Limb (tissue), 2 donors: ENCODE results near the gene DKK3.

ENCODE experiments used
- DNase-seq, 2 donors: peaks; one replicate each; pipeline ENCODE4 v3.0.0-alpha.2; 2016; ENCODE audit errors: extremely low spot score in 2 of 2

DKK3 gene

GRCh38 chr11:12005476-12005875 is 3.0 kb downstream of the DKK3 start:
- DNase-seq: no peak

DNA sequence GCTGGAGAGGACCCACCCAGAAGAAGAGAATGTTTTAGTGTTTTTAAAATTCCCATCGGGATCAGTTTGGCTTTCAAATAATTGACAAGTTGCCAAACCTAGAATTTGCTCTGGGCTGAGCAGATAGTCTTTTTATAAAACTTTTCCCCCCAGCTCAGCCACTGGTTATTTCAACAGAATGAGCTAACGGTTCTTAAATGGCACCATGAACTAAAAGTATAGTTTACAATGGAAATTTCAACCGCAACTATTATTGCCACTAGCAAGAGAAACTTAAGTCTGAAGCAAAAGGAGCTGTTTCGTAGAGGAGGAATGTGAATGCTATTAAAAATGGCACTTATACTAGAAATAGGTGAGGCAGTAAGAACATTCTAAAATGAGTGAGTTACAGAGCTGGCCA is 3.4 kb downstream of the DKK3 start:
- DNase-seq: no peak

DNA sequence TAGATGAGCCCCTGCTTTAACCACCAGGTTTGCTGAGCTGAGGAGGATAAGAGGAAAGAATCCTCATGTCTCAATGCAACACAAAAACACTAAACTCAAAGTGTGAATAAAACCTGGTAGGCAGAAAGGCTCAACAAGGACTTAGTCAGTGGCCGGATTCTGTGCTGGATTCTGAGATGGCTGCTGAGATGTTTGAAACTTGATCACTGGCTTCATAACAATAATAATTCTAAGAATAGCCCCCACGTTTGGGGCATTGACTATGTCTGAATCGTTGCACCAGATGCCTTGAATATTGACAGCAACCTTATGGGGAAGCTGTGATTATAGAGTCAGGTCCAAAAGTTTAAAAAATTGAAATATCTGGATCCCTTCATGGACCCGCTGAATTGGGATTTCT is 4.6 kb downstream of the DKK3 start:
- DNase-seq: no peak

DNA sequence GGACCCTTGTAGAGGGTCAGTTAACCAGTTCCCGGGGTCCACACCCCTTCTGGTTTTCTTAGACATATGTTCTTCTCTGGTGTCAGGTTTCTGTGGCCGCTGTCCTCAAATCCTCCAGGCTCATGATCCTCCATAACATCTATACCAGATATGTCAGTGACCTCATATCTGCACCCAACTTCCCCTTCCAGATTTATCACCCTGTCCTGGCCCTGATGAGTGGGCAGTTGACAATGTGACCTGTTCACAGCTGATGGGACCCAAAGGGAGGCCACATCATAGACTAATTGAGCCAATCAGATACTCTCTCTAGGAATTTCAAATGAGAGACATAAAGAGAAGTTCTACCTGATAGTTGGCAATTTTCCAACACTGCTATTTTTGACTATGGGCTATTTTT is 5.1 kb downstream of the DKK3 start:
- no peak for DNase-seq

GRCh38 chr11:12001186-12001585 is 7.2 kb downstream of the DKK3 start:
- no peak for DNase-seq

DNA sequence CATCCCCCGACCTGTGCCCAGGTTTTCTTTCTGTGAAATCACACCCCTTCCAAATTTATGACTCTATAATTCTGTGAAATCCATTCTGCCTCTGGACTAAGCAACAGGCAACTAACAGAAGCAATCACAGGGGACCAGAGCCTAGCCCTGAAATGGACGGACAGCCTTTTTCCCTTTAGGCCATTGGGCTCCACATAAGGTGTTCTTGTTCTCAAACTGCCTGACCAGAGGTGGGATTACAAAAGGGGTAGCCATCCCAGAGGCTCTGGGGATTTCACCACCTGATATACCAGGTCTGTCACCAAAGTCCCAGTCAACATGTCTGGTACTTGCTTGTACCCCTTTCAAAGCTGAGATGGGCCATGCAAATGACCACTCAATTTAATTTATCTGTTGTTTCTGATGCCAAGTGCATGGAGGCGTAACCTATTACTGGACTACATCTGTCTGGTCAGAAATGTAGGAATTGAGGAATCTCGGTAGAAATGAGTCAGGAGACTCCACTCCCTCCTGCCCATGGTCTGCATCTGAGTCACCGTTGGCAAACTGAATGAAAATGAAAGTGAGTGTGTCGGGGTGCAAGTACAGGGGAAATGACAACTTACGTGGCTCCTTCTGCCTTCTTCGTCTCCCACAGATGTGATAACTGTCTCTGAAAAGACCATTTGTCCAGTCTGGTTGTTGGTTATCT is 10.2 kb downstream of the DKK3 start:
- no peak for DNase-seq

GRCh38 chr11:11997049-11997322 is 11.4 kb downstream of the DKK3 start:
- DNase-seq: no peak

DNA sequence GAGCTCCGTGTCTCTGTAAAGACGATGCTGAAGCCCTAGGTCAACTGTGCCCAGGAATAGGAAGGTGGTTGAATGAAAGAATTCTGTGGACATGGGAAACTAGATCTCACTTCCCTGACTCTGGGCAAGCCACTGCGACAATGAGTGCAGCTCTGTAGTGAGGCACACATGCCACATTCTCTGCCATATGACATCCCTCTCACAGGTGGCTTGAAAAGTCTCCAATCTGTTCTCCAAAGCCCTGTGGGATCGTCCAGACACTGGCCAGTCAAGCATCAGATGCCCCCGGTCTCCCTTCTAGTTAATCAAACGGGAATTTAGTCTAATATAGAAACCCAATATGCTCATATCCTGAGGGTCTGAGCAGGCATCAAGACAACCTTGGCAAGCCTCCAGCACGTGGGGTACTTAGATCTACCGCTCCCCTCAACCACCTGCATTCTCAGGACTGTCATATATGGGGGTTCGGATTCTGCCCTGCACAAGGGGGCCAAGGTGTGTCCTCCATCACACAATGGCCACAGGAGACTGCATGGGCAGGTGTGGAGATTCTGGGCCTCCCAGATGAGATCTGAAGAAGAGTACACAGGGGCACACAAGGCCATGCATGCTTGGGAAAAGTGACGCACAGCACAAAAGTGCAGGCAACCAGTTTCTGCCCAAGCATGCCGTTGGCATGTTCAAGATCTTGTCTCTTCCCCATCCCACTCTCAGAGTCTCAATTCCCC is 11.9 kb downstream of the DKK3 start:
- no peak for DNase-seq

- DNase-seq: no peak
Measured at GRCh38 chr11:11995601-11996000, 12.8 kb downstream of the DKK3 start.

- no peak for DNase-seq
Measured at GRCh38 chr11:11993839-11994238, 14.6 kb downstream of the DKK3 start.

DNA sequence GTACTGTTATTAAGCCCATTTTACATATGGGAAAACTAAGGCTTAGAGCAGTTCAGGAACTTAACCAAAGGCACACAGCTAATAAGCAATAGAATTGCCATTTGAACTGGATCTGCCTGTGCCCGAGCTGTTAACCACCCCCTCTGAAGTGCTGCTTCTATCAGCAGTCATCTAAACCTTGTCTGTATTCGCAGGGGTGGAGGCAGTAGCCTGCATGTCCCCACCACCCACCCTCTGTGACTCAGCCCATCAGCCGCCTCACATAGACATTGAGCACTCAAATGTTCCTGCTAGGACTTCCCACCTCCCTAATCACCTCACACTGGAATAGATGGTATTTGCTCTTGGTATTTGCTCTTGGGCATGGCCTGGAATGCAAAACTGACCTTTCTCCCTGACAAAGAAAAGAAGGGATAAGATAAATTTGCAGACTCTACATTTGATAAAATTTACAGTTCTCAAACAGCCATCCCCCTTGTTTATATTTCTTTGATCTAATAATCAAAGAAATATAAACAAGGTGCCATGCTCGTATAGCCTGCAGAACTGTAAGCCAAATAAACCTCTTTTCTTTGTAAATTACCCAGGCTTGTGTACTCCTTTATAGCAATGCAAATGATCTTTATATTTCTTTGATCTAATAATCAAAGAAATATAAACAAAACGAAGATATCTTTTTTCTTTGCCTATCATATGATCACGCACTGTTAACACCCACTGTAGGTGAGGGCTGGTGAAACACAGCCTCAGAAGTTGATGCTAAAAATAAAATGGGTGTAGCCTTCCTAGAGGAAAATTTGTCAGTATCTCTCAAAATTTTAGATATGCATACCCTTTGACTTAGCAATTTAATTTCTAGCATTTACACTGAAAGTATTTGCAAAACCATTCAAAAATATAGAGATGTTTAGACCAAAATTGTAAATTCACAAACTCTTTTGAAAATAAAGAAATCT is 15.9 kb downstream of the DKK3 start:
- DNase-seq: no peak

GRCh38 chr11:11989774-11990744 is 18.4 kb downstream of the DKK3 start:
- no peak for DNase-seq

GRCh38 chr11:11988681-11989261 is 19.7 kb downstream of the DKK3 start:
- DNase-seq: no peak

DNA sequence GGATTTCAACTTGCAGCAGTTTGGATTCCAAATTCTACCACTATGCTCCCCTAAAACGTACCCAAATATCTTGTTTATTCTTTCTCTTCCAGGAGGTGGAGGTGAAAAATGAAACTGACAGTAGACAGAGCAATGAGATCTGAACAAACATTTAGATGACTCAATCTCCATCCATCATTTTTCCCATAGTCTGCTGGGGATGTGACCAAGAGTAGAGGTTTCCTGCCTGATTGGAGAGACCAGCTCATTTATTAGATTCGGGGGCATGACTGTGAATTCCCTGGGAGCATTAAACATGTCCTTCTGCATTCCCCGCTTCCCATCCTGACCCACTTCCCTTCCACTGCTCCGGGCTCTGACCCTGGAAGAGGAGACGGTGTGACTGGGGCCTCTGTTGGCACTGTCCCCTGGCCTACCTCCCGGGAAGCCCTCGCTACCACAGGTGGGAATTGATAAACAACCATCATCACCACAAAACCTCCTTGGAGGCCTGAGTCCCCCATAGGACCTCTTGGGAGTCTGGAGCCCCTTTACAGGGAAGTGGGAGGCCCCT is 20.3 kb downstream of the DKK3 start:
- DNase-seq: no peak

DNA sequence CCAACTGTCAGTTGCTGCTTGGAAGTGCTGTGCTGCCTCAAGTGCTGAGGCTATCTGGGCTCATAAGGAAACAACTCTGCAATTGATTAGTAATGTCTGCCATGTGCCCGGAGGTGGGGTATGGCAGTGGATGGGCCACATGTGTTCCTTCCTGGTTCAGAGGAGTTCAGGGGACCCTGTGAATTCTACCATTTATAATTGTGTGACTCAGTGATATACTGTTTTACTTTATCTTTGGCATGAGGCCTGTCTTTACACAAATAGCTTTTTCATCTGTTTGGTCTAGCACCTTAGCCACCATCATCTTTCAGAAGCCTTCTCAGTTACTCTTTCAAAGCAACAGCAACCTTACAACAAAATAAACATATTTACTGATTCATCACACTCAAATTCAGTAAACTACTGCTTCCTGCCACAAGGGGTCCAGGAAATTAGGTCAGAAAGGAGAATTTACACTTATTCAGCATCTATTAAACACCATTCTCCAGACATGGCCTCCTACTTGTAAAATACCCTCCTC is 20.9 kb downstream of the DKK3 start:
- DNase-seq: no peak

DNA sequence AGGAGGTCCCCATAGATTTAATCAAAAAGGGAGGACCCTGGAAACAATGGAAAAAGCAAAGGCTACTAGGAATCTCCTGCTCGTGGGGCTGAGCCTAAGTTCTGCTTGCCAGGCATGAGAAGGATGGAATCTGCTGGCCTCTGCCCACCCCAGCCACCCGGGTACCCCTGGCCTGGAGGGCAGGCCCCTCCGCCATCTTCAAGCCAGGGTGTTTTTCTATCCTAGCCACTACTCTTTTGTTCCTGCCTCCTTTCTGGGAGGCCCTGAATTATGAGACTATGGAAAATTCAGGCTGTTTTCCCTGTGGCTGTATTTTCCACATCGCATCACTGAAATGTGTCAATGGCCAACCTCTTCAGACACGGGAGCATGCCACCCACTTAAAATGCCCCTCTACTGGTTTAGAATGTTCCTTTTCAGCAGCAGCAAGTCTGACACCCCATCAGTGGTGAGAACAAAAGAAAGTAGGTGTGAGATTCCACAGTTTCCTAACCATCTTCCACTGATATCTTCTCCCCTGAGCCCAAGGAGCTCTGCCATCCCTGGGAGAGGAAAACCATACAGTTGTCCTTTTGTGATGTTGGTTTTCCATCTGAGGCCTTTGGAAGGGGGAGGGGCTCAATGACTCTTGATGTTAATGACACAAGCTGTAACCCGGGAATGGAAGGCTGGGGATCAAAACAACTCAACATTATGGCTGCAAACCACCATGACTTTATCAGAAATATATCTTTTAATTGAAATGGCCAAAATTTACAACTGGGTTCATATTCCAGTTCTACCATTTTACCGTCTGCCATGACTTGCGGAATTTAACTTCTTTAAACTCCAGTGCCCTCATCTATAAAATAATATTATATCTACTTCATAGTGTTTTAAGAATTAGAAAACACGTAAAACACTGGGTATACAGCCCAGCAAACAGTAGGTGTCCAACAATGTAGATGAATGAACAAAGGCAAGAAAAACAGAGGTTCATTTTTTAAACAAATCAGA is 22.2 kb downstream of the DKK3 start:
- no peak for DNase-seq

GRCh38 chr11:11985016-11985715 is 23.3 kb downstream of the DKK3 start:
- no peak for DNase-seq

- DNase-seq: no peak
Measured at GRCh38 chr11:11984563-11984962, 23.9 kb downstream of the DKK3 start.
